Esophagus muscularis mucosa (tissue), 4 donors: ENCODE data around the gene TP73. TPM values are rescaled to one million over a fixed set of nuclear protein-coding genes. Genes with fewer than 3 reads are reported as not detected.
A peak's percentile ranks its signal among the peaks of the same experiment; 100 is the strongest.

Source experiments
- DNase-seq: peaks from one replicate; pipeline ENCODE4 v3.0.0-alpha.2; 2017; ENCODE audit errors: extremely low spot score
- H3K27ac ChIP-seq, 4 donors: fragments of 200-600 bp; sonication (generic); replicated peaks in 1 of 4; 1 replicate in 3 of 4; 2 replicates in 1 of 4; pipeline ENCODE4 v1.5.1; 2016 to 2019; ENCODE audit warnings: mild to moderate bottlenecking in 1 of 4
- H3K27me3 ChIP-seq, 4 donors: fragments of 200-600 bp; sonication (generic); one replicate each; pipeline versions ENCODE4 v1.5.1 to v1.6.0; 2016 to 2019
- H3K36me3 ChIP-seq, 4 donors: fragments of 200-600 bp; sonication (generic); one replicate each; pipeline ENCODE4 v1.5.1; 2016 to 2019
- H3K4me1 ChIP-seq, 4 donors: fragments of 200-600 bp; sonication (generic); one replicate each; pipeline ENCODE4 v1.5.1; 2016 to 2019
- H3K4me3 ChIP-seq, 4 donors: fragments of 200-600 bp; sonication (generic); 1 replicate in 2 of 4; 2 replicates in 2 of 4; pipeline ENCODE4 v1.5.1; 2016 to 2019; ENCODE audit warnings: mild to moderate bottlenecking in 4 of 4, moderate library complexity in 1 of 4
- H3K9me3 ChIP-seq, 4 donors: fragments of 200-600 bp; sonication (generic); 1 replicate in 3 of 4; 2 replicates in 1 of 4; pipeline ENCODE4 v1.5.1; 2016 to 2019
- CTCF ChIP-seq, 3 experiments: fragments of 200-600 bp in 2 of 3; fragments of 450-650 bp in 1 of 3; sonication (generic) in 2 of 3; IDR thresholded peaks; one replicate each; pipeline ENCODE4 v1.5.1; 2017 to 2019; ENCODE audit warnings: antibody characterized with exemption in 3 of 3, mild to moderate bottlenecking in 2 of 3, moderate library complexity in 1 of 3
- EP300 ChIP-seq: sonication (generic); formaldehyde crosslinking; IDR thresholded peaks from one replicate; pipeline ENCODE4 v1.6.1; 2017; ENCODE audit warnings: antibody characterized with exemption
- POLR2A ChIP-seq: fragments of 450-650 bp; IDR thresholded peaks from one replicate; pipeline ENCODE4 v1.6.1; 2017; ENCODE audit warnings: antibody characterized with exemption, moderate library complexity, mild to moderate bottlenecking, low read depth
- POLR2AphosphoS5 ChIP-seq, 2 donors: sonication (generic); formaldehyde crosslinking; IDR thresholded peaks; one replicate each; pipeline ENCODE4 v1.6.1; 2017; ENCODE audit warnings: antibody characterized with exemption in 2 of 2
- WGBS: methylation state at CpG from one replicate; pipeline ENCODE4 v1.1.5; 2018; 5-methylcytosine and 5-hydroxymethylcytosine counted together
- intact Hi-C: fragments of 100-400 bp; cut with DNase I; formaldehyde crosslinking; loops from one replicate; pipeline ENCODE4 v1.15.1; 2023
- total RNA-seq, 4 donors: library from RNA; depleted of rRNA; stranded (reverse); fragments of >200 nt; gene quantifications; one replicate each; pipeline versions ENCODE4 v1.1.0 to v1.2.1, GENCODE V29; 2016

Gene TP73
- total RNA-seq, 4 donors from 2014 or later = not detected

DNA sequence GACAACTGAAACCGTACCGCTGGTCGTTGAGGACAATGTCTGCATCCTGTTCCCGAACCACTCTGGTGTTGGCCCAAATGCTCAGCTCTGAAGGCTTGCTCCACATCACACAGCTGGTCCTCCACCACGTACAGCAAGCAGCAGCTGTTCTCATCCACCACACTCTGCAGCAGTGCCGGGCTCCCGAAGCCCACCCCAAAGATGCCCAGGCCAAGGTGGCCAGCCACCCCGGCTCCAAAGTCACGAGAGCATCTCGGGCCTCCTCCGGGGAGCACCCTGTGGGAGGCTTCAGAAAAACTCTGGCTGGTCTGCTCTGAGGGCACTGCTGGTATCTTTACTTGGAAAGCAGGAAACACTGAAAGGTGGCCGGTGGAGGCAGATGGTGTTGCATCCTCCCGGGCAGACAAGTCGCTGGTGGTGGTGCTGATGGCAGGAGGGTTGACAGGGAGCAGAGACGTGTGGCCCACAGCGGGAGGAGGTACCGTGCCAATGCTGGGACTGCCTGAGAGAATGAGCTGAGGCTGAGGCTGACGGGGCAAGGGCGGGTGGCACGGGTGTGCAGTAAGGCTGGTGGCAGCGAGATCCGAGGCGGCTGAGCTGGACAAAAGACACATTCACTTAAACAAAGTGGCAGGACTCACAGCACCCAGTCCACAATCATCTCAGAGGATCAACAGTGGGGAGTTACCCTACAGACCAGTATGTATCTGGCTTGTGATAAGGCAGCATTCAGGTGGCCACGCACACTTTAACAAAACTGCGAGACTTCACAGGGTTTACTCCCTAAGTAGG lies 93.5 kb downstream of the TP73 start:
- intact Hi-C loops = no loop called here
- Histone ChIP-seq H3K4me3 (peak overlapping the region; percentile 84 to 93 (median 86)), H3K27me3 (no peaks in the 10 kb centered on the region), H3K9me3 (no peaks in the 10 kb centered on the region), H3K36me3 (peaks cover 9 to 41% (median 25%) of the 10 kb centered on the region in 4 donors), H3K27ac (peak overlapping the region in 3 of 4 donors; percentile 9 to 90 (median 86)), H3K4me1 (peaks cover 20 to 51% (median 35%) of the 10 kb centered on the region in 4 donors)
- DNase-seq = no peak
- TF ChIP-seq CTCF (IDR thresholded peaks at IDR 0.05) = no peak
- WGBS = 81% methylated on average over 19 of the region's 25 CpGs

GRCh38 chr1:3746389-3746829 lies 94.1 kb downstream of the TP73 start:
- WGBS = 15% methylated on average over 34 of the region's 35 CpGs
- DNase-seq = no peak
- Histone ChIP-seq H3K9me3 (no peaks in the 10 kb centered on the region), H3K27ac (peak overlapping the region; percentile 80 to 90 (median 84)), H3K36me3 (peaks cover 9 to 35% (median 20%) of the 10 kb centered on the region in 4 donors), H3K4me1 (peaks cover 20 to 51% (median 35%) of the 10 kb centered on the region in 4 donors), H3K27me3 (no peaks in the 10 kb centered on the region), H3K4me3 (peak overlapping the region; percentile 84 to 93 (median 86))
- intact Hi-C loops = no loop called here
- TF ChIP-seq EP300 (no peak), POLR2AphosphoS5 (IDR thresholded peaks at IDR 0.05) (peak in 1 of 2 donors; percentile 15)

GRCh38 chr1:3746830-3747521 lies 94.7 kb downstream of the TP73 start:
- intact Hi-C loops = no loop called here
- H3K27ac ChIP-seq = peak overlapping the region; percentile 80 to 90 (median 84)

GRCh38 chr1:3747522-3747848 lies 95.2 kb downstream of the TP73 start:
- intact Hi-C loops = no loop called here

More at GRCh38 chr1:3746830-3747521, 94.7 kb downstream of the TP73 start:
- H3K4me1 ChIP-seq = peaks cover 20 to 51% (median 35%) of the 10 kb centered on the region in 4 donors
- TF ChIP-seq POLR2A = peak; percentile 35
- peak; percentile 50 to 77 for TF ChIP-seq POLR2AphosphoS5 (IDR thresholded peaks at IDR 0.05)
- TF ChIP-seq EP300 = no peak
- TF ChIP-seq CTCF (IDR thresholded peaks at IDR 0.05) = no peak
- WGBS = 2% methylated on average over 27 of the region's 73 CpGs
- H3K36me3 ChIP-seq = peaks cover 5 to 29% (median 14%) of the 10 kb centered on the region in 4 donors
- H3K4me3 ChIP-seq = peak overlapping the region; percentile 84 to 93 (median 86)
- H3K27me3 ChIP-seq = peaks cover 0 to under 1% (median 0%) of the 10 kb centered on the region in 4 donors
- no peaks in the 10 kb centered on the region for H3K9me3 ChIP-seq
- peak; percentile 96 for DNase-seq

More at GRCh38 chr1:3747522-3747848, 95.2 kb downstream of the TP73 start:
- WGBS = 48% methylated on average over 6 of the region's 6 CpGs
- no peak for DNase-seq
- H3K9me3 ChIP-seq = no peaks in the 10 kb centered on the region
- H3K27ac ChIP-seq = peak overlapping the region; percentile 80 to 90 (median 84)
- peak overlapping the region; percentile 84 to 93 (median 86) for H3K4me3 ChIP-seq
- peaks cover 0 to 6% (median 0%) of the 10 kb centered on the region in 4 donors for H3K27me3 ChIP-seq
- peaks cover under 1 to 24% (median 9%) of the 10 kb centered on the region in 4 donors for H3K36me3 ChIP-seq
- no peak for TF ChIP-seq EP300
- TF ChIP-seq POLR2A = no peak
- no peak for TF ChIP-seq POLR2AphosphoS5 (IDR thresholded peaks at IDR 0.05)
- TF ChIP-seq CTCF (IDR thresholded peaks at IDR 0.05) = no peak
- peaks cover 20 to 51% (median 35%) of the 10 kb centered on the region in 4 donors for H3K4me1 ChIP-seq
